Caco-2 (cell line): Measurements from ENCODE around the gene NR2C2. TPM values are rescaled to one million over a fixed set of nuclear protein-coding genes. Genes with fewer than 3 reads are reported as not detected.

Experiments used
- BruUV-seq: library from RNA; stranded (reverse); fragments of 400-500 nt; replicated peaks from 2 replicates; lab custom pipeline; 2021; lab: Mats Ljungman, UMichigan
- CTCF ChIA-PET: fragments of 300-600 bp; sonication (Branson Sonifier 250); formaldehyde crosslinking; loops from one replicate; lab custom pipeline; 2022; ENCODE audit warnings: antibody characterized with exemption; lab: Charles Lee
- POLR2A ChIA-PET: fragments of 300-600 bp; sonication (Branson Sonifier 250); formaldehyde crosslinking; loops from one replicate; lab custom pipeline; 2022; ENCODE audit warnings: antibody characterized with exemption; lab: Charles Lee
- DNase-seq, 2 experiments: peaks; one replicate each; pipeline versions ENCODE4 v3.0.0 to v3.0.0-alpha.2; 2020 to 2022
- H3K27me3 ChIP-seq: replicated peaks from 2 replicates; pipeline ENCODE4 v1.6.0; 2011; ENCODE audit warnings: low read length; ENCODE audit not compliant: control insufficient read depth, insufficient read depth
- H3K36me3 ChIP-seq: 2 replicates; pipeline ENCODE4 v1.5.1; 2011; ENCODE audit warnings: low read length; ENCODE audit not compliant: control insufficient read depth, insufficient read depth
- H3K4me1 ChIP-seq: fragments of 250-450 bp; sonication (Bioruptor Pico); 2 replicates; pipeline ENCODE4 v1.5.1; 2020; ENCODE audit warnings: mild to moderate bottlenecking
- H3K4me3 ChIP-seq: 2 replicates; pipeline ENCODE4 v1.5.1; 2011; ENCODE audit warnings: low read depth, mild to moderate bottlenecking, control low read depth, low read length
- H3K9me3 ChIP-seq: fragments of 250-450 bp; sonication (Bioruptor Pico); 2 replicates; pipeline ENCODE4 v1.5.1; 2020; ENCODE audit warnings: mild to moderate bottlenecking, moderate library complexity
- H3K27ac Mint-ChIP-seq: one replicate; pipeline ENCODE4 v1.8.0; 2022; ENCODE audit warnings: mixed read lengths; ENCODE audit not compliant: unreplicated experiment
- H3K27me3 Mint-ChIP-seq: one replicate; pipeline ENCODE4 v1.8.0; 2022; ENCODE audit warnings: mixed read lengths; ENCODE audit not compliant: insufficient read depth, unreplicated experiment
- H3K36me3 Mint-ChIP-seq: one replicate; pipeline ENCODE4 v1.8.0; 2022; ENCODE audit warnings: mild to moderate bottlenecking, mixed read lengths; ENCODE audit not compliant: insufficient read depth, unreplicated experiment
- H3K4me1 Mint-ChIP-seq: one replicate; pipeline ENCODE4 v1.8.0; 2022; ENCODE audit warnings: low read depth, mixed read lengths; ENCODE audit not compliant: unreplicated experiment
- H3K4me3 Mint-ChIP-seq: one replicate; pipeline ENCODE4 v1.8.0; 2022; ENCODE audit warnings: mild to moderate bottlenecking, moderate library complexity, mixed read lengths; ENCODE audit not compliant: unreplicated experiment
- H3K9me3 Mint-ChIP-seq: one replicate; pipeline ENCODE4 v1.8.0; 2022; ENCODE audit warnings: mixed read lengths; ENCODE audit not compliant: unreplicated experiment
- intact Hi-C: fragments of 100-400 bp; cut with micrococcal nuclease; formaldehyde crosslinking; loops from one replicate; pipeline ENCODE4 v1.10.0; 2022; ENCODE audit not compliant: unreplicated experiment
- total RNA-seq: library from RNA; stranded (reverse); gene quantifications from 2 replicates; pipeline ENCODE4 v1.2.3, GENCODE V29; 2022
- TF ChIP-seq, protein P1 (sequence below), 2 experiments: fragments of 200-600 bp in 1 of 2; IDR thresholded peaks; 1 replicate in 1 of 2; 2 replicates in 1 of 2; pipeline versions ENCODE4 v1.5.1 to v1.8.0; 2011 to 2022; ENCODE audit warnings: antibody characterized with exemption in 1 of 2, control low read depth in 1 of 2, inconsistent platforms in 1 of 2, low read depth in 1 of 2, low read length in 1 of 2, mild to moderate bottlenecking in 1 of 2, moderate library complexity in 1 of 2; ENCODE audit not compliant: insufficient read depth in 1 of 2, severe bottlenecking in 1 of 2, unreplicated experiment in 1 of 2

Gene NR2C2
- total RNA-seq, 1 experiment from 2014 or later: 37.0 TPM

DNA sequence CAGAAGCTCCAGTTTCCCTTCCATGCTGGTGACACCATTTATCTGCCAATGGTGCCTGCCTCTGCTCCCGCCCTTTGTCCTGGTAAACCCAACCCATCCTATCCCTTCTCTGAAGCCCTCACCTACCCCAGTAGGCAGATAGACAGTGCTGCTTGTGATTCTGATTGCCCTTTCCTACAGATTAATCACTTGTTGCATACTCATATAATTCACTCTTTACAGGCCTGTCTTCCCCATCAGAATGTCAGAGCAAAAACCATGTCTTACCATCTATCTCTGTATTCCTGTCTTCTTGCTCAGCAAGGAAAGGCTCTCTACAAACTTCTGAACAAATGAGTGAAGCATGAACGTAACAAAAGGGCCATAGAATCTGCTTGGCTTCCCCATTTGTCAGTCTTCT, 69.8 kb downstream of the NR2C2 start:
- no TSS peak for BruUV-seq
- H3K9me3 ChIP-seq: no peaks in the 10 kb centered on the region
- Mint-ChIP-seq H3K36me3 (peaks cover 59% of the 10 kb centered on the region), H3K27me3 (no peaks in the 10 kb centered on the region), H3K4me1 (no peaks in the 10 kb centered on the region), H3K9me3 (no peaks in the 10 kb centered on the region), H3K4me3 (no peak overlapping the region), H3K27ac (no peak overlapping the region)
- POLR2A ChIA-PET: no interaction called here
- H3K36me3 ChIP-seq: peaks cover 1% of the 10 kb centered on the region; the same call in 1 of the 2 replicates
- CTCF ChIA-PET: no interaction called here
- no peaks in the 10 kb centered on the region for H3K4me1 ChIP-seq
- H3K27me3 ChIP-seq: no peaks in the 10 kb centered on the region
- TF ChIP-seq, protein P1, sequence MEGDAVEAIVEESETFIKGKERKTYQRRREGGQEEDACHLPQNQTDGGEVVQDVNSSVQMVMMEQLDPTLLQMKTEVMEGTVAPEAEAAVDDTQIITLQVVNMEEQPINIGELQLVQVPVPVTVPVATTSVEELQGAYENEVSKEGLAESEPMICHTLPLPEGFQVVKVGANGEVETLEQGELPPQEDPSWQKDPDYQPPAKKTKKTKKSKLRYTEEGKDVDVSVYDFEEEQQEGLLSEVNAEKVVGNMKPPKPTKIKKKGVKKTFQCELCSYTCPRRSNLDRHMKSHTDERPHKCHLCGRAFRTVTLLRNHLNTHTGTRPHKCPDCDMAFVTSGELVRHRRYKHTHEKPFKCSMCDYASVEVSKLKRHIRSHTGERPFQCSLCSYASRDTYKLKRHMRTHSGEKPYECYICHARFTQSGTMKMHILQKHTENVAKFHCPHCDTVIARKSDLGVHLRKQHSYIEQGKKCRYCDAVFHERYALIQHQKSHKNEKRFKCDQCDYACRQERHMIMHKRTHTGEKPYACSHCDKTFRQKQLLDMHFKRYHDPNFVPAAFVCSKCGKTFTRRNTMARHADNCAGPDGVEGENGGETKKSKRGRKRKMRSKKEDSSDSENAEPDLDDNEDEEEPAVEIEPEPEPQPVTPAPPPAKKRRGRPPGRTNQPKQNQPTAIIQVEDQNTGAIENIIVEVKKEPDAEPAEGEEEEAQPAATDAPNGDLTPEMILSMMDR (IDR thresholded peaks at IDR 0.05; ENCODE audit: insufficient read depth in 1 of 2, low read depth in 1 of 2, low read length in 1 of 2, severe bottlenecking in 1 of 2, unreplicated experiment in 1 of 2): no peak
- intact Hi-C loops: loop anchor here (5.0 kb wide), 1 partner anchor 90 kb away; no protein-coding TSS in a partner anchor
- DNase-seq: no peak
- no peak overlapping the region for H3K4me3 ChIP-seq

DNA sequence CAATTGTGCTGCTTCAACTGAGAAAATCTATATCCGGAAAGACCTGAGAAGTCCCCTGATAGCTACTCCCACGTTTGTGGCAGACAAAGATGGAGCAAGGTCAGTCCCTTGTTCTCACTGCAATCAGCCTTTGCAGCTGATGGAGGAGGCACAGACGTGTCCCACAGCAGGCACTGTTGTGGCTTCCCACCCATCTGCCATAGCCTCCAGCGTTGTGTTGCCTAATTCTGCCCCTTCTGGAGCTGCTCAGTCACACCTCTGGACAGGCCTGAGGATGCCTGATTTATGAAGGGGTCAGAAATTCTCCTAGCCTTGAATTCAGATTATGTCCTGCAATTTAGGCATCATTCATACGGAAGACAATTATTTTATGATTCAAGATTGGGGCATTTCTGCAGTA, 75.9 kb downstream of the NR2C2 start:
- Mint-ChIP-seq H3K36me3 (peaks cover 46% of the 10 kb centered on the region), H3K27ac (no peak overlapping the region), H3K9me3 (no peaks in the 10 kb centered on the region), H3K4me3 (no peak overlapping the region), H3K27me3 (no peaks in the 10 kb centered on the region), H3K4me1 (no peaks in the 10 kb centered on the region)
- POLR2A ChIA-PET: no interaction called here
- Histone ChIP-seq H3K4me3 (no peak overlapping the region), H3K36me3 (peaks cover 2% of the 10 kb centered on the region; the same call in 1 of the 2 replicates), H3K4me1 (no peaks in the 10 kb centered on the region), H3K9me3 (no peaks in the 10 kb centered on the region), H3K27me3 (no peaks in the 10 kb centered on the region)
- CTCF ChIA-PET: no interaction called here
- no peak for DNase-seq
- TF ChIP-seq, protein P1 (IDR thresholded peaks at IDR 0.05; ENCODE audit: insufficient read depth in 1 of 2, low read depth in 1 of 2, low read length in 1 of 2, severe bottlenecking in 1 of 2, unreplicated experiment in 1 of 2): no peak
- intact Hi-C loops: no loop called here
- no TSS peak for BruUV-seq

DNA sequence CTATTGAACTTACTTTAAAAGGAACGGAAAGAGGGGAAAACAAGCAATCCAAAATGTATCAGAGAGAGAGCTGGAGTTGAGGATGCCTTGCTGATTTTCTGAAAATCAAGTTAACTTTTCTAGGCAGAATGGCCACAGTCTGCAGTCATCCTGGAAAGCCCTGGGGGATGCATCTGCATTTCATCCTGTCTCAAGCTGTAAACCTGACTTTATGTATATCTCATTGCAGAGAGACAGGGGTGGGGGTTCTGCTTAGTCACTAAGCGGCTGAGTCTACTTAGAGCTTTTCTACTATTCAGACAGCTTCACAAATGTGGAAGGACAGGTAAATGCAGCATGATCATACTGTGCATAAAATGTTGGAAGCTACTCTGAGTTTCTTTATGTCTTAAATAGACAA, 76.3 kb downstream of the NR2C2 start:
- TF ChIP-seq, protein P1 (IDR thresholded peaks at IDR 0.05; ENCODE audit: insufficient read depth in 1 of 2, low read depth in 1 of 2, low read length in 1 of 2, severe bottlenecking in 1 of 2, unreplicated experiment in 1 of 2): no peak
- Histone ChIP-seq H3K4me1 (no peaks in the 10 kb centered on the region), H3K4me3 (no peak overlapping the region), H3K27me3 (no peaks in the 10 kb centered on the region), H3K36me3 (peaks cover 2% of the 10 kb centered on the region; the same call in 1 of the 2 replicates), H3K9me3 (no peaks in the 10 kb centered on the region)
- ChIA-PET CTCF (no interaction called here), POLR2A (no interaction called here)
- no peaks in the 10 kb centered on the region for H3K4me1 Mint-ChIP-seq
- H3K36me3 Mint-ChIP-seq: peaks cover 50% of the 10 kb centered on the region
- no peak overlapping the region for H3K4me3 Mint-ChIP-seq
- BruUV-seq: no TSS peak
- no peak overlapping the region for H3K27ac Mint-ChIP-seq
- intact Hi-C loops: no loop called here
- no peaks in the 10 kb centered on the region for H3K27me3 Mint-ChIP-seq
- no peak for DNase-seq
- no peaks in the 10 kb centered on the region for H3K9me3 Mint-ChIP-seq
